Measurements from ENCODE around the gene HMCN1. TPM values are rescaled to one million over a fixed set of nuclear protein-coding genes. Genes with fewer than 3 reads are reported as not detected.
"Not testable (repeated sequence)": the region's sequence is repeated elsewhere in the genome, so short reads cannot be mapped to it uniquely, and the experiment has no call there.

HMCN1 gene
- total and polyA plus RNA-seq, 2 experiments from 2014 or later: 1.6 to 8.7 TPM

- TF ChIP-seq, protein P1, sequence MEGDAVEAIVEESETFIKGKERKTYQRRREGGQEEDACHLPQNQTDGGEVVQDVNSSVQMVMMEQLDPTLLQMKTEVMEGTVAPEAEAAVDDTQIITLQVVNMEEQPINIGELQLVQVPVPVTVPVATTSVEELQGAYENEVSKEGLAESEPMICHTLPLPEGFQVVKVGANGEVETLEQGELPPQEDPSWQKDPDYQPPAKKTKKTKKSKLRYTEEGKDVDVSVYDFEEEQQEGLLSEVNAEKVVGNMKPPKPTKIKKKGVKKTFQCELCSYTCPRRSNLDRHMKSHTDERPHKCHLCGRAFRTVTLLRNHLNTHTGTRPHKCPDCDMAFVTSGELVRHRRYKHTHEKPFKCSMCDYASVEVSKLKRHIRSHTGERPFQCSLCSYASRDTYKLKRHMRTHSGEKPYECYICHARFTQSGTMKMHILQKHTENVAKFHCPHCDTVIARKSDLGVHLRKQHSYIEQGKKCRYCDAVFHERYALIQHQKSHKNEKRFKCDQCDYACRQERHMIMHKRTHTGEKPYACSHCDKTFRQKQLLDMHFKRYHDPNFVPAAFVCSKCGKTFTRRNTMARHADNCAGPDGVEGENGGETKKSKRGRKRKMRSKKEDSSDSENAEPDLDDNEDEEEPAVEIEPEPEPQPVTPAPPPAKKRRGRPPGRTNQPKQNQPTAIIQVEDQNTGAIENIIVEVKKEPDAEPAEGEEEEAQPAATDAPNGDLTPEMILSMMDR (conservative IDR thresholded peaks at IDR 0.05; ENCODE audit: low read depth in 2 of 2): no peak
- TF ChIP-seq JUNB (IDR thresholded peaks at IDR 0.05; ENCODE audit: unreplicated experiment): no peak
- TF ChIP-seq ZNF331 (CRISPR knock-in tag; IDR thresholded peaks at IDR 0.05; ENCODE audit: low read depth): no peak
- TF ChIP-seq CREB1 (CRISPR knock-in tag; IDR thresholded peaks at IDR 0.05; ENCODE audit: low read depth): no peak
- no peak for TF ChIP-seq EZH2 (IDR thresholded peaks at IDR 0.05; ENCODE audit: low read depth, unreplicated experiment)
Measured at GRCh38 chr1:185790194-185790735, 56.1 kb downstream of the HMCN1 start (continued).

DNA sequence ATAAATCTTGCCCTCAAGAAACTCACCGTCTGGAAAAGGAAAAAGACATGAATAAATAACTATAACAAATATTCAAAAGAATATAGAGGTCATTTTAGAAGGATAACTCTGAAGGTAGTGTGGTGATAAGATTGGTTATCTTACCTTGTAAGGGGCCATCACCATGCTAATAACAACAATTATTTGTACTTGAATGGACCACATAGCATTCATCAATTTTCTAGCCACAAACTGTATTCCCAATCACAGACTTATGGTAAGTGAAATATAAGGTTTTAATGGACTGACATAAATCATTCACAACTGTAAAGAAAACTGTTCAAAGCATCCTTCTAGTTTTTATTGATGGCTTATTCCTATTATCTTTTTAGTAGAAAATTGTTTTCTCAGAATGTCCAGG lies 57.8 kb downstream of the HMCN1 start:
- Histone ChIP-seq H3K79me2 (replicated peaks; ENCODE audit: insufficient read depth) (no peaks in the 10 kb centered on the region), H3K4me1 (ENCODE audit: insufficient read depth) (no peaks in the 10 kb centered on the region), H3K4me2 (no peak overlapping the region), H3F3A (replicated peaks; ENCODE audit: low read depth) (no peaks in the 10 kb centered on the region), H2AFZ (no peak overlapping the region), H3K27me3 (ENCODE audit: insufficient read depth) (no peaks in the 10 kb centered on the region), H3K36me3 (ENCODE audit: insufficient read depth) (no peaks in the 10 kb centered on the region), H3K4me3 (no peak overlapping the region), H4K20me1 (replicated peaks; ENCODE audit: insufficient read depth) (no peaks in the 10 kb centered on the region), H3K9me2 (ENCODE audit: insufficient read depth) (no peaks in the 10 kb centered on the region), H3K27ac (ENCODE audit: low read depth) (no peak overlapping the region)
- no peaks in the 10 kb centered on the region for H3K27me3 Mint-ChIP-seq (ENCODE audit: insufficient read depth, low read depth, poor library complexity)
- H3K9me3 Mint-ChIP-seq: no peaks in the 10 kb centered on the region; the same call in 2 of the 3 replicates
- ATAC-seq (no peak), DNase-seq (ENCODE audit: low spot score) (no peak)
- peaks cover 6% of the 10 kb centered on the region; the same call in 1 of the 3 replicates for H3K4me1 Mint-ChIP-seq
- no peak overlapping the region for H3K4me3 Mint-ChIP-seq
- H3K27ac Mint-ChIP-seq: no peak overlapping the region
- no peaks in the 10 kb centered on the region for H3K36me3 Mint-ChIP-seq (ENCODE audit: low read depth)
- TF ChIP-seq ZNF114 (CRISPR knock-in tag; IDR thresholded peaks at IDR 0.05): no peak
- no peak for TF ChIP-seq EZH2 (IDR thresholded peaks at IDR 0.05; ENCODE audit: low read depth, unreplicated experiment)
- no peak for TF ChIP-seq JUNB (IDR thresholded peaks at IDR 0.05; ENCODE audit: unreplicated experiment)
- TF ChIP-seq, protein P1 (conservative IDR thresholded peaks at IDR 0.05; ENCODE audit: low read depth in 2 of 2): no peak
- TF ChIP-seq NANOG (IDR thresholded peaks at IDR 0.05; ENCODE audit: borderline replicate concordance): no peak

DNA sequence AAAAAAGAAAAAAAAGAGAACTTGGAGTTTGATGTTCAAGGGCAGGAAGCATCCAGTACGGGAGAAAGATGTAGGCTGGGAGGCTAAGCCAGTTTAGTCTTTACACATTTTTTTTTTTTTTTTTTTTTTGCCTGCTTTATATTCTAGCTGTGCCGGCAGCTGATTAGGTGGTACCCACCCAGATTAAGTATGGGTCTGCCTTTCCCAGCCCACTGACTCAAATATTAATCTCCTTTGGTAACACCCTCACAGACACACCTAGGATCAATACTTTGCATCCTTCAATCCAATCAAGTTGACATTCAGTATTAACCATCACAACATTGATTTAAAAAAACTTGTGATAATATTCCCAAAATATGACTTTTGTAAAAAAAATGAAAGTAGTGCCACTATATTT lies 60.3 kb downstream of the HMCN1 start:
- not testable (repeated sequence) for H3K4me3 Mint-ChIP-seq; H3K9me2 ChIP-seq (ENCODE audit: insufficient read depth); H3K4me1 Mint-ChIP-seq; H3K27ac ChIP-seq (ENCODE audit: low read depth); H3K4me1 ChIP-seq (ENCODE audit: insufficient read depth); ATAC-seq; H3K36me3 ChIP-seq (ENCODE audit: insufficient read depth); H3K4me3 ChIP-seq; H3K79me2 ChIP-seq (replicated peaks; ENCODE audit: insufficient read depth); H3K27ac Mint-ChIP-seq; H3K27me3 Mint-ChIP-seq (ENCODE audit: insufficient read depth, low read depth, poor library complexity); H3F3A ChIP-seq (replicated peaks; ENCODE audit: low read depth); H3K36me3 Mint-ChIP-seq (ENCODE audit: low read depth); DNase-seq (ENCODE audit: low spot score); H3K27me3 ChIP-seq (ENCODE audit: insufficient read depth); H3K4me2 ChIP-seq; H2AFZ ChIP-seq; H4K20me1 ChIP-seq (replicated peaks; ENCODE audit: insufficient read depth)
- H3K9me3 Mint-ChIP-seq: peaks cover 12% of the 10 kb centered on the region; the same call in 2 of the 3 replicates
